ENCODE measurements around the gene DSC3.

GRCh38 chr18:31061945-31062344 lies 19.4 kb upstream of the DSC3 start:
- TF ChIP-seq, protein P1, sequence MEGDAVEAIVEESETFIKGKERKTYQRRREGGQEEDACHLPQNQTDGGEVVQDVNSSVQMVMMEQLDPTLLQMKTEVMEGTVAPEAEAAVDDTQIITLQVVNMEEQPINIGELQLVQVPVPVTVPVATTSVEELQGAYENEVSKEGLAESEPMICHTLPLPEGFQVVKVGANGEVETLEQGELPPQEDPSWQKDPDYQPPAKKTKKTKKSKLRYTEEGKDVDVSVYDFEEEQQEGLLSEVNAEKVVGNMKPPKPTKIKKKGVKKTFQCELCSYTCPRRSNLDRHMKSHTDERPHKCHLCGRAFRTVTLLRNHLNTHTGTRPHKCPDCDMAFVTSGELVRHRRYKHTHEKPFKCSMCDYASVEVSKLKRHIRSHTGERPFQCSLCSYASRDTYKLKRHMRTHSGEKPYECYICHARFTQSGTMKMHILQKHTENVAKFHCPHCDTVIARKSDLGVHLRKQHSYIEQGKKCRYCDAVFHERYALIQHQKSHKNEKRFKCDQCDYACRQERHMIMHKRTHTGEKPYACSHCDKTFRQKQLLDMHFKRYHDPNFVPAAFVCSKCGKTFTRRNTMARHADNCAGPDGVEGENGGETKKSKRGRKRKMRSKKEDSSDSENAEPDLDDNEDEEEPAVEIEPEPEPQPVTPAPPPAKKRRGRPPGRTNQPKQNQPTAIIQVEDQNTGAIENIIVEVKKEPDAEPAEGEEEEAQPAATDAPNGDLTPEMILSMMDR (IDR thresholded peaks at IDR 0.05), result no peak
- TF ChIP-seq POLR2AphosphoS5 (IDR thresholded peaks at IDR 0.05), result no peak
